Neural progenitor cell (in vitro differentiated cells): ENCODE data around the gene SLC30A4.

Source experiments
- CTCF ChIP-seq: fragments of 200-600 bp; sonication (generic); IDR thresholded peaks from 2 replicates; pipeline ENCODE4 v1.5.1; 2017; ENCODE audit warnings: antibody characterized with exemption, mild to moderate bottlenecking
- EZH2 ChIP-seq: fragments of 200-600 bp; sonication (generic); IDR thresholded peaks from 2 replicates; pipeline ENCODE4 v1.6.1; 2017; ENCODE audit warnings: antibody characterized with exemption, mild to moderate bottlenecking, moderate library complexity
- EZH2phosphoT487 ChIP-seq: fragments of 200-600 bp; sonication (generic); IDR thresholded peaks from 2 replicates; pipeline ENCODE4 v1.6.1; 2017; ENCODE audit warnings: antibody characterized with exemption

GRCh38 chr15:45555934-45556608 is 33.5 kb upstream of the SLC30A4 start:
- no peak for TF ChIP-seq CTCF
- TF ChIP-seq EZH2, result no peak
- no peak for TF ChIP-seq EZH2phosphoT487
